Heart left ventricle (tissue), 16 donors: ENCODE data around the gene GPRIN3. TPM values are rescaled to one million over a fixed set of nuclear protein-coding genes. Genes with fewer than 3 reads are reported as not detected.

ENCODE experiments used
- ATAC-seq, 4 donors: fragments of 200-7000 bp; cut with Tn5 transposase; one replicate each; pipeline ENCODE4 v1.9.1; 2020 to 2022; ENCODE audit warnings: moderate library complexity in 4 of 4, mild to moderate bottlenecking in 3 of 4, moderate number of reproducible peaks in 1 of 4
- DNase-seq, 5 donors: peaks; one replicate each; pipeline ENCODE4 v3.0.0-alpha.2; 2020
- H3K27ac ChIP-seq, 12 donors: fragments of 200-600 bp; sonication (generic) in 4 of 12; one replicate each; pipeline versions ENCODE4 v1.5.0 to v1.8.0; 2016 to 2022; ENCODE audit warnings: mild to moderate bottlenecking in 2 of 12
- H3K27me3 ChIP-seq, 9 donors: fragments of 200-600 bp; sonication (generic) in 2 of 9; one replicate each; pipeline versions ENCODE4 v1.5.1 to v1.8.0; 2016 to 2022; ENCODE audit warnings: mild to moderate bottlenecking in 3 of 9
- H3K36me3 ChIP-seq, 9 donors: fragments of 200-600 bp; sonication (generic) in 2 of 9; one replicate each; pipeline versions ENCODE4 v1.5.0 to v1.8.0; 2018 to 2022; ENCODE audit warnings: mild to moderate bottlenecking in 2 of 9
- H3K4me1 ChIP-seq, 12 donors: fragments of 200-600 bp; sonication (generic) in 4 of 12; one replicate each; pipeline versions ENCODE4 v1.5.0 to v1.8.0; 2016 to 2022; ENCODE audit warnings: mild to moderate bottlenecking in 3 of 12
- H3K4me3 ChIP-seq, 12 donors: fragments of 200-600 bp; sonication (generic) in 4 of 12; one replicate each; pipeline versions ENCODE4 v1.5.0 to v1.8.0; 2017 to 2022; ENCODE audit warnings: mild to moderate bottlenecking in 9 of 12, moderate library complexity in 4 of 12
- H3K9me3 ChIP-seq, 12 donors: fragments of 200-600 bp; sonication (generic) in 4 of 12; one replicate each; pipeline versions ENCODE4 v1.5.0 to v1.8.0; 2016 to 2022; ENCODE audit warnings: mild to moderate bottlenecking in 1 of 12
- CTCF ChIP-seq, 12 donors: fragments of 200-600 bp; sonication (generic) in 4 of 12; IDR thresholded peaks; one replicate each; pipeline versions ENCODE4 v1.5.0 to v1.8.0; 2018 to 2022; ENCODE audit warnings: antibody characterized with exemption in 12 of 12, mild to moderate bottlenecking in 5 of 12
- POLR2A ChIP-seq, 2 donors: fragments of 450-650 bp; IDR thresholded peaks; one replicate each; pipeline ENCODE4 v1.6.1; 2017; ENCODE audit warnings: antibody characterized with exemption in 2 of 2, mild to moderate bottlenecking in 2 of 2, moderate library complexity in 2 of 2
- WGBS, 4 donors: extraction: QIAGEN DNeasy Blood & Tissue Kit in 2 of 4; methylation state at CpG; one replicate each; pipeline versions ENCODE4 v1.1.5 to v1.1.7; 2013 to 2018; 5-methylcytosine and 5-hydroxymethylcytosine counted together
- intact Hi-C, 10 donors: fragments of 100-400 bp; cut with DNase I; formaldehyde crosslinking; loops; one replicate each; pipeline versions ENCODE4 v1.11.1 to v1.14.2; 2022
- polyA plus RNA-seq, 2 donors: library from polyadenylated mRNA; stranded (reverse); fragments of 200-250 nt; gene quantifications; one replicate each; pipeline ENCODE4 v1.2.3, GENCODE V29; 2013
- total RNA-seq, 9 donors: library from RNA; depleted of rRNA in 2 of 9; stranded (reverse); fragments of >200 nt in 2 of 9; fragmentation: NEBNext Ultra II Directional in 3 of 9; extraction: Animal tissue kit (Norgen Biotek cat#: 25700) in 3 of 9; gene quantifications; one replicate each; pipeline versions ENCODE4 v1.1.0 to v1.2.4, GENCODE V29; 2016 to 2023
- donor health status: ischemic (EF 13 %, LVEDD 7.1; RV severe dilation, severe dysfunction).
- donor health status: healthy with polysubstance abuse.
- donor health status: DM: no; HTN: yes; CAD: no.
- donor health status: DM: no; HTN: no; CAD: no.
- donor health status: ischemic (EF 25% LVEDD 6.9; RV normal size, moderate dysfunction).
- donor health status: ischemic (EF 25% LVEDD 5.7; RV mildly dilated, moderate dysfunction).
- donor health status: healthy.
- donor health status: DM: yes; HTN: yes; CAD: no.
- donor health status: ischemic (EF 35%, LVEDD 5.7; RV mildly dilated, moderate dysfunction).
- donor health status: nonischemic (EF 11% LVEDD 7.7; RV severe dilation, severe dysfunction).
- donor health status: DM: yes; HTN: yes; CAD: no.
- donor health status: PGD.
- donor health status: ischemic (EF 29% LVEDD 5.4; RV normal size, mild dysfunction).
- donor health status: nonischemic (EF 23%, LVEDD 6.1; RV moderate dilation, normal function).

Gene GPRIN3
- total and polyA plus RNA-seq, 11 donors = 2.4 to 16.5 (median 13.0) TPM

DNA sequence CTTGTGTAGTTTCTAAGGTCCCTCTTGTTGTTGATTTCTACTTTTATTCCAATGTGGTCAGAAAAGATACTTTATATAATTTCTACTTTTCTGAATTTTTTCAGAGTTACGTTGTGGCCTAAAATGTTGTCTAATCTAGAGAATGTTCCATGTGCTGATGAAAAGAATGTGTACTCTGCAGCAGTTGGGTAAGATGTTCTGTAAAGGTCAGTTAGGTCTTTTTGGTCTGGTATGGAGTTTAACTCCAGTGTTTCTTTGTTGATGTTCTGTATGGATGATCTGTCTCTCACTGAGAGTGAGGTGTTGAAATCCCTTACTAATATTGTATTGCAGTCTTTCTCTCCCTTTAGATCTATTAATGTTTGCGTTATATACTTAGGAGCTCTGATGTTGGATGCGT is 37.0 kb upstream of the GPRIN3 start:
- Histone ChIP-seq H3K4me3 (no peak overlapping the region), H3K27ac (no peak overlapping the region), H3K27me3 (no peaks in the 10 kb centered on the region), H3K9me3 (peaks cover 0 to 20% (median 9%) of the 10 kb centered on the region in 12 donors), H3K4me1 (no peaks in the 10 kb centered on the region), H3K36me3 (no peaks in the 10 kb centered on the region)
- TF ChIP-seq CTCF (IDR thresholded peaks at IDR 0.05) (no peak), POLR2A (IDR thresholded peaks at IDR 0.05) (no peak)
- intact Hi-C loops = no loop called here
- DNase-seq (no peak), ATAC-seq (no peak)
- WGBS, 4 donors = 86 to 92% (median 89%) methylated on average over 3 of the region's 3 CpGs

GRCh38 chr4:89338206-89338605 is 30.6 kb upstream of the GPRIN3 start:
- TF ChIP-seq CTCF (IDR thresholded peaks at IDR 0.05) (no peak), POLR2A (IDR thresholded peaks at IDR 0.05) (no peak)
- Histone ChIP-seq H3K9me3 (no peaks in the 10 kb centered on the region), H3K27me3 (no peaks in the 10 kb centered on the region)

DNA sequence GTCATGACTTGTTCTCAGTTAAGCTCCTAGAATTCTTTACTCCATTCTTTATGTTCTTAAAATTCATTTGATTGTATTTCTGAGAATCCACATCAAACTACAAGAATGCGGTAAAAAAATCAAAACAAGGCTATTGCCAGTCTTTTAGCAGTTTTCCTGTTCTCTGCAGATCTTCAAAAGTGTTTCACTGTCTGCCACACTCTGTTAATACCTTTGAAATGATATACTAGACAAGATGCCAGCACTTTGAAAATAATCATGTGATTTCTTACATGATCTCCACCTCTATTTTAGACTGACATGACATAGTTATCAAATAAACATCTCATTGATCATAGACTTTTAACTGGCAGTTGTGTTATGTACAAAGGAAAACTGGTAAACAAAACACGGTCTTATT is 30.1 kb upstream of the GPRIN3 start:
- TF ChIP-seq CTCF (IDR thresholded peaks at IDR 0.05) (no peak), POLR2A (IDR thresholded peaks at IDR 0.05) (no peak)

More at GRCh38 chr4:89338206-89338605, 30.6 kb upstream of the GPRIN3 start:
- no peak for ATAC-seq
- no peaks in the 10 kb centered on the region for H3K36me3 ChIP-seq
- H3K4me3 ChIP-seq = no peak overlapping the region
- no peak overlapping the region for H3K27ac ChIP-seq
- H3K4me1 ChIP-seq = peaks cover 0 to 7% (median 0%) of the 10 kb centered on the region in 12 donors
- DNase-seq = no peak
- intact Hi-C loops = no loop called here

GRCh38 chr4:89336818-89337420 is 29.3 kb upstream of the GPRIN3 start:
- ATAC-seq (no peak), DNase-seq (no peak)
- Histone ChIP-seq H3K27ac (no peak overlapping the region), H3K4me1 (peaks cover 0 to 20% (median 0%) of the 10 kb centered on the region in 12 donors), H3K9me3 (no peaks in the 10 kb centered on the region), H3K36me3 (no peaks in the 10 kb centered on the region), H3K4me3 (no peak overlapping the region), H3K27me3 (no peaks in the 10 kb centered on the region)
- TF ChIP-seq CTCF (IDR thresholded peaks at IDR 0.05) (no peak), POLR2A (IDR thresholded peaks at IDR 0.05) (no peak)
- 54 to 78% (median 69%) methylated on average over 4 of the region's 4 CpGs for WGBS, 4 donors
- intact Hi-C loops = no loop called here

More for the DNA sequence above, 30.1 kb upstream of the GPRIN3 start:
- intact Hi-C loops = no loop called here
- DNase-seq (no peak), ATAC-seq (no peak)
- Histone ChIP-seq H3K27ac (no peak overlapping the region), H3K27me3 (no peaks in the 10 kb centered on the region), H3K36me3 (no peaks in the 10 kb centered on the region), H3K4me1 (peaks cover 0 to 12% (median 0%) of the 10 kb centered on the region in 12 donors), H3K4me3 (no peak overlapping the region), H3K9me3 (no peaks in the 10 kb centered on the region)
- whole genome bisulfite sequencing, 4 donors = 90 to 94% (median 93%) methylated on average over 2 of the region's 2 CpGs
